Right lobe of liver (tissue), 4 donors: ENCODE measurements around the gene FAM234B.

Experiments
- POLR2A ChIP-seq: fragments of 450-650 bp; IDR thresholded peaks from one replicate; pipeline ENCODE4 v1.6.1; 2017; ENCODE audit warnings: antibody characterized with exemption, mild to moderate bottlenecking
- TF ChIP-seq, protein P1 (sequence below), 4 donors: fragments of 200-600 bp in 3 of 4; fragments of 450-650 bp in 1 of 4; IDR thresholded peaks; one replicate each; pipeline versions ENCODE4 v1.5.1 to v1.8.0; 2016 to 2022; ENCODE audit warnings: antibody characterized with exemption in 4 of 4, mild to moderate bottlenecking in 2 of 4
- donor health status: DM: no; HTN: no; CAD: no.
- donor health status: DM: no; HTN: no; CAD: no.
- donor health status: DM: no; HTN: yes; CAD: no.

- TF ChIP-seq, protein P1, sequence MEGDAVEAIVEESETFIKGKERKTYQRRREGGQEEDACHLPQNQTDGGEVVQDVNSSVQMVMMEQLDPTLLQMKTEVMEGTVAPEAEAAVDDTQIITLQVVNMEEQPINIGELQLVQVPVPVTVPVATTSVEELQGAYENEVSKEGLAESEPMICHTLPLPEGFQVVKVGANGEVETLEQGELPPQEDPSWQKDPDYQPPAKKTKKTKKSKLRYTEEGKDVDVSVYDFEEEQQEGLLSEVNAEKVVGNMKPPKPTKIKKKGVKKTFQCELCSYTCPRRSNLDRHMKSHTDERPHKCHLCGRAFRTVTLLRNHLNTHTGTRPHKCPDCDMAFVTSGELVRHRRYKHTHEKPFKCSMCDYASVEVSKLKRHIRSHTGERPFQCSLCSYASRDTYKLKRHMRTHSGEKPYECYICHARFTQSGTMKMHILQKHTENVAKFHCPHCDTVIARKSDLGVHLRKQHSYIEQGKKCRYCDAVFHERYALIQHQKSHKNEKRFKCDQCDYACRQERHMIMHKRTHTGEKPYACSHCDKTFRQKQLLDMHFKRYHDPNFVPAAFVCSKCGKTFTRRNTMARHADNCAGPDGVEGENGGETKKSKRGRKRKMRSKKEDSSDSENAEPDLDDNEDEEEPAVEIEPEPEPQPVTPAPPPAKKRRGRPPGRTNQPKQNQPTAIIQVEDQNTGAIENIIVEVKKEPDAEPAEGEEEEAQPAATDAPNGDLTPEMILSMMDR (IDR thresholded peaks at IDR 0.05), result no peak
- TF ChIP-seq POLR2A, result no peak
Measured at GRCh38 chr12:13125996-13126395, 81.8 kb downstream of the FAM234B start.
